Liver (tissue), 9 donors: ENCODE results near the gene ANKRD44. TPM values are rescaled to one million over a fixed set of nuclear protein-coding genes. Genes with fewer than 3 reads are reported as not detected.

Source experiments
- DNase-seq: peaks from one replicate; pipeline ENCODE4 v3.0.0-alpha.2; 2017; ENCODE audit warnings: low spot score
- H3K27ac ChIP-seq, 2 donors: one replicate each; pipeline ENCODE4 v1.7.0; 2013; ENCODE audit warnings: inconsistent platforms in 2 of 2, low read length in 2 of 2, control low read depth in 1 of 2, low read depth in 1 of 2, mild to moderate bottlenecking in 1 of 2
- H3K27me3 ChIP-seq, 4 donors: one replicate each; pipeline versions ENCODE4 v1.6.1 to v1.7.0; 2013; ENCODE audit warnings: low read length in 3 of 4, inconsistent platforms in 1 of 4, mild to moderate bottlenecking in 1 of 4, moderate library complexity in 1 of 4; ENCODE audit not compliant: control insufficient read depth in 4 of 4, insufficient read depth in 4 of 4
- H3K36me3 ChIP-seq, 4 donors: one replicate each; pipeline versions ENCODE4 v1.6.1 to v1.7.0; 2013; ENCODE audit warnings: low read length in 3 of 4, mild to moderate bottlenecking in 3 of 4, low read depth in 1 of 4, moderate library complexity in 1 of 4; ENCODE audit not compliant: control insufficient read depth in 4 of 4, insufficient read depth in 3 of 4
- H3K4me1 ChIP-seq, 4 donors: one replicate each; pipeline versions ENCODE4 v1.6.1 to v1.7.0; 2013; ENCODE audit warnings: low read length in 3 of 4, mild to moderate bottlenecking in 3 of 4, moderate library complexity in 1 of 4; ENCODE audit not compliant: control insufficient read depth in 4 of 4, insufficient read depth in 4 of 4
- H3K4me3 ChIP-seq, 3 donors: one replicate each; pipeline versions ENCODE4 v1.6.1 to v1.7.0; 2013; ENCODE audit warnings: low read length in 3 of 3, control low read depth in 1 of 3, low read depth in 1 of 3, mild to moderate bottlenecking in 1 of 3
- H3K9ac ChIP-seq, 2 donors: one replicate each; pipeline ENCODE4 v1.7.0; 2013; ENCODE audit warnings: low read length in 2 of 2, mild to moderate bottlenecking in 2 of 2, moderate library complexity in 2 of 2, control low read depth in 1 of 2, low read depth in 1 of 2
- H3K9me3 ChIP-seq, 4 donors: one replicate each; pipeline versions ENCODE4 v1.6.1 to v1.7.0; 2013; ENCODE audit warnings: low read length in 3 of 4; ENCODE audit not compliant: control insufficient read depth in 4 of 4
- ATF3 ChIP-seq: IDR thresholded peaks from 2 replicates; pipeline ENCODE4 v1.6.1; 2016; ENCODE audit warnings: antibody characterized with exemption
- CTCF ChIP-seq: fragments of 150-350 bp; IDR thresholded peaks from 2 replicates; pipeline ENCODE4 v1.5.1; 2017; ENCODE audit warnings: improper control_type of control experiment, low read depth, low read length; ENCODE audit not compliant: missing input control
- FOXA2 ChIP-seq: IDR thresholded peaks from 2 replicates; pipeline ENCODE4 v1.6.1; 2016; ENCODE audit warnings: antibody characterized with exemption
- HNF4G ChIP-seq: IDR thresholded peaks from 2 replicates; pipeline ENCODE4 v1.6.1; 2016; ENCODE audit warnings: antibody characterized with exemption
- JUND ChIP-seq, 2 donors: IDR thresholded peaks; 2 replicates each; pipeline ENCODE4 v1.6.1; 2016; ENCODE audit warnings: antibody characterized with exemption in 2 of 2
- NR2F2 ChIP-seq: IDR thresholded peaks from 2 replicates; pipeline ENCODE4 v1.6.1; 2016; ENCODE audit warnings: antibody characterized with exemption
- RAD21 ChIP-seq, 2 donors: IDR thresholded peaks; 2 replicates each; pipeline ENCODE4 v1.6.1; 2016; ENCODE audit warnings: antibody characterized with exemption in 2 of 2, mild to moderate bottlenecking in 2 of 2
- SP1 ChIP-seq: IDR thresholded peaks from 2 replicates; pipeline ENCODE4 v1.6.1; 2018; ENCODE audit warnings: antibody characterized with exemption, mild to moderate bottlenecking
- TAF1 ChIP-seq: conservative IDR thresholded peaks from 2 replicates; pipeline ENCODE4 v1.6.1; 2016; ENCODE audit warnings: antibody characterized with exemption, mild to moderate bottlenecking
- WGBS: extraction: QIAGEN DNeasy Blood & Tissue Kit; methylation state at CpG from one replicate; pipeline ENCODE4 v1.1.7; 2013; 5-methylcytosine and 5-hydroxymethylcytosine counted together
- polyA plus RNA-seq, 2 donors: library from polyadenylated mRNA; stranded (reverse) in 1 of 2; unstranded in 1 of 2; fragments of 200-250 nt in 1 of 2; fragments of >200 nt in 1 of 2; fragmentation: Nextera tagmentation in 1 of 2; extraction: Ambion mirVana in 1 of 2; gene quantifications; one replicate each; pipeline versions ENCODE4 v1.2.1 to v1.2.3, GENCODE V29; 2013 to 2015
- total RNA-seq, 2 donors: library from RNA; depleted of rRNA; stranded (reverse); fragments of >200 nt; gene quantifications; one replicate each; pipeline ENCODE4 v1.2.3, GENCODE V29; 2014
- TF ChIP-seq, protein P1 (sequence below): IDR thresholded peaks from 2 replicates; pipeline ENCODE4 v1.6.1; 2016; ENCODE audit warnings: antibody characterized with exemption, mild to moderate bottlenecking
- donor health status: healthy.
- donor health status: healthy.
- donor health status: healthy.
- donor health status: healthy.
- donor health status: healthy.

ANKRD44 gene
- total and polyA plus RNA-seq, 4 donors = 3.8 to 18.2 (median 6.8) TPM

DNA sequence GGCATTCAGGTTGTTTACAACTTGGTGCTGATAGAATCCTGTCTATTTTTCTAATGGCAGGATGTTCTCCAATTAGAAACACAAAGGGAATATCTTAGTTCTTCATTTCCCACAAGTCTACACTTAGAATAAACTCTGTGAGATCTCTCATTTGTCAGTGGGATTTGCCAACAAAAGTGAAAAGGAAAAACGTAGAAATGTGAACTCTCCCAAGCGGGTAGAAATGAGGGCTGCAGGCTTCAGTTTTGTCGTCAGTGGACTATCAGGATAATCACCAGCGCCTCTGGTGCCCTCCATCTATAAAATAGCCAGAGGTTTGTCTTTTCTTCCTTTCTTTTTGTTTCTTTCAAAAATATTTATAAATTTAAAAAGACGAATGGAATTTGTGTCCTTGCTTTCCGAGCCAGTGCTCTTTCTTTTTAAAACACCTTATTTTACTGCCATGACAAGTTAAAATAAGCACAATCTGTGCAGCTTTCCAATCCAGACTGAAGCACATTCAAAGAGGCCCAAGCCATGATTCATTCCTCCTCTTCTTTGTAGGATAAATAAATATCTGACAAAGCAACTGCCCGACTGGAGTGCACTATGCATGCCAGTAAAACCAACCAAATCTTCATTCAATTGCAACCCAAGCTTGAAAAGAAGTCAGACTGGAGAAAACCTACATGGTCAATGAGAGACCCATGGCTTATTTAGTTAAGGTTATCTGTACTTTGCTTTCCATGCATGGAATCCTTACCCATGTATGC is 185.8 kb downstream of the ANKRD44 start (continued):
- TF ChIP-seq, protein P1, sequence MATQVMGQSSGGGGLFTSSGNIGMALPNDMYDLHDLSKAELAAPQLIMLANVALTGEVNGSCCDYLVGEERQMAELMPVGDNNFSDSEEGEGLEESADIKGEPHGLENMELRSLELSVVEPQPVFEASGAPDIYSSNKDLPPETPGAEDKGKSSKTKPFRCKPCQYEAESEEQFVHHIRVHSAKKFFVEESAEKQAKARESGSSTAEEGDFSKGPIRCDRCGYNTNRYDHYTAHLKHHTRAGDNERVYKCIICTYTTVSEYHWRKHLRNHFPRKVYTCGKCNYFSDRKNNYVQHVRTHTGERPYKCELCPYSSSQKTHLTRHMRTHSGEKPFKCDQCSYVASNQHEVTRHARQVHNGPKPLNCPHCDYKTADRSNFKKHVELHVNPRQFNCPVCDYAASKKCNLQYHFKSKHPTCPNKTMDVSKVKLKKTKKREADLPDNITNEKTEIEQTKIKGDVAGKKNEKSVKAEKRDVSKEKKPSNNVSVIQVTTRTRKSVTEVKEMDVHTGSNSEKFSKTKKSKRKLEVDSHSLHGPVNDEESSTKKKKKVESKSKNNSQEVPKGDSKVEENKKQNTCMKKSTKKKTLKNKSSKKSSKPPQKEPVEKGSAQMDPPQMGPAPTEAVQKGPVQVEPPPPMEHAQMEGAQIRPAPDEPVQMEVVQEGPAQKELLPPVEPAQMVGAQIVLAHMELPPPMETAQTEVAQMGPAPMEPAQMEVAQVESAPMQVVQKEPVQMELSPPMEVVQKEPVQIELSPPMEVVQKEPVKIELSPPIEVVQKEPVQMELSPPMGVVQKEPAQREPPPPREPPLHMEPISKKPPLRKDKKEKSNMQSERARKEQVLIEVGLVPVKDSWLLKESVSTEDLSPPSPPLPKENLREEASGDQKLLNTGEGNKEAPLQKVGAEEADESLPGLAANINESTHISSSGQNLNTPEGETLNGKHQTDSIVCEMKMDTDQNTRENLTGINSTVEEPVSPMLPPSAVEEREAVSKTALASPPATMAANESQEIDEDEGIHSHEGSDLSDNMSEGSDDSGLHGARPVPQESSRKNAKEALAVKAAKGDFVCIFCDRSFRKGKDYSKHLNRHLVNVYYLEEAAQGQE = no peak

GRCh38 chr2:197122821-197123220 is 187.8 kb downstream of the ANKRD44 start:
- no peak for DNase-seq
- no peaks in the 10 kb centered on the region for H3K4me1 ChIP-seq

More at GRCh38 chr2:197122821-197123220, 187.8 kb downstream of the ANKRD44 start:
- H3K4me3 ChIP-seq = no peak overlapping the region
- no peaks in the 10 kb centered on the region for H3K27me3 ChIP-seq
- peaks cover 0 to 16% (median 9%) of the 10 kb centered on the region in 4 donors for H3K36me3 ChIP-seq
- no peak overlapping the region for H3K27ac ChIP-seq
- no peak overlapping the region for H3K9ac ChIP-seq
- WGBS = 99% methylated on average over 1 of the region's 1 CpG
- TF ChIP-seq NR2F2 (no peak), CTCF (no peak), ATF3 (no peak), TAF1 (no peak), RAD21 (IDR thresholded peaks at IDR 0.05) (no peak), SP1 (no peak), JUND (IDR thresholded peaks at IDR 0.05) (no peak), FOXA2 (no peak), HNF4G (no peak)
- TF ChIP-seq, protein P1 = no peak
- H3K9me3 ChIP-seq = no peaks in the 10 kb centered on the region
